Hematopoietic multipotent progenitor cell (in vitro differentiated cells): ENCODE measurements around the gene PREX1. TPM values are rescaled to one million over a fixed set of nuclear protein-coding genes. Genes with fewer than 3 reads are reported as not detected.

ENCODE experiments used
- DNase-seq, 3 donors: peaks; one replicate each; pipeline ENCODE4 v3.0.0-alpha.2; 2011 to 2015; ENCODE audit warnings: low read depth in 2 of 3, low spot score in 2 of 3
- total RNA-seq: library from RNA; depleted of rRNA; stranded (reverse); fragments of >200 nt; gene quantifications from one replicate; pipeline ENCODE4 v1.2.3, GENCODE V29; 2012

PREX1 gene
- total RNA-seq, 1 donor = 92.6 TPM

GRCh38 chr20:48722737-48723191, 105.0 kb downstream of the PREX1 start:
- peak in 2 of 3 donors; percentile 56 to 75 for DNase-seq

DNA sequence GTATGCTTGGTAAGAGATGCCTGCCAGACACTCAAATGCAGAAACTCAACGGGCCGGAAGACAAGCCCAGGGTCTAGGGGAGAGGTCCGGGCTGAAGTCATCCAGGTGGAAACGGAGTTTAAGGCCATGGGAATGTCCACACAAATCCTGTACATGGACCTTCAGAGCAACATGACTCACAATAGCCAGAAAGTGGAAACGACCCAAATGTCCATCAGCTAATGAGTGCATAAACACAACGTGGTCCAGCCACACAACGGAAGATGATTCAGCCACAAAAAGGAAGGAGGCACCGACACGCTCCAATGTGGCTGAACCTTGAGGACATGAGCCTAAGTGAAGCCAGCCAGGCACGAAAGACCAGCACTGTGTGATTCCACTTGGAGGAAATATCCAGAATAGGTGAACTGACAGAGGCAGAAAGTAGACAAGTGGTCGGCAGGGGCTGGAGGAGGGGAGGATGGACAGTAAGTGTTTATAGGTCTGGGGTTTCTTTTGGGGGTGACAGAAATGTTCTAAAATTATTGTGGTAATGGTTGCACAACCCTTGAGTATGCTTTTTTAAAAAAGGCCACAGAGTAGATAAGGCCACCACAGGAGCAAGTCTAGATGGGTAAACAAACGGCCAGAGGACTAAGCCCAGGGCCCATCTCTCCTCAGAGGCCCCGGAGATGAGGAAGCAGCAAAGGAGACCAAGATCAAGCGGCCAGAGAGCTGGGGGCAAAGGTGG, 105.6 kb downstream of the PREX1 start:
- DNase-seq = peak in 2 of 3 donors; percentile 48 to 56

- no peak for DNase-seq
These were observed 106.3 kb downstream of the PREX1 start for GRCh38 chr20:48721324-48722001.

- DNase-seq = no peak
These were observed 107.4 kb downstream of the PREX1 start for GRCh38 chr20:48720256-48720985.

- DNase-seq = no peak
These were observed 108.1 kb downstream of the PREX1 start for GRCh38 chr20:48719598-48720255.

- DNase-seq = peak in 1 of 3 donors; percentile 58
These were observed 108.8 kb downstream of the PREX1 start for GRCh38 chr20:48718786-48719578.

- DNase-seq = no peak
These were observed 110.0 kb downstream of the PREX1 start for GRCh38 chr20:48717680-48718223.

DNA sequence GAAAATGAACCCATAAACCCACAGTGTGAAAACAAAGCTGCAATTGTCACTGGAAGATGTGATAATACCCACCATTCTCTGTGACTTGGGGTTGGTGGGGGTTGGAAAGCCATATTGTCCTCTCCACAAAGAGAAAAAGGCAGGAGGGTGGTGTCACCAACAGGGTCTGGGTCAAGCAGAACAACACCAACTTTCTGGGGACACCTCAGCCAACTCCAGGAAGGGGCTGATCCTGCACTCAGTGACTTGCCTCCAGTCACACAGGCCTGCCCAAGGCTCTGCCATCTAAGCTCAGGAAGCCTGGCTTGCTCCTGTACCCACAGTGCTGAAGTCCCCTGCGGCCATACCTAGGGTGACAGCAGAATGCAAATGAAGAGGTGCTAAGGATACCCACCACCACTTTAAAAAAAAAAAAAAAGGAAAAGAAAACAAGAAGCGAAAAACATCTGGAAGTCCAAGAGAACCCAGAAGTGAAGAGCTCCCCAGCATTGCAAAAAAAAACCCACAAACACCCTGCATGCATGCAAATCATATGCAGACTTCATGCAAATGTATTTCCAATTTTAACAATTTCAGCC, 110.6 kb downstream of the PREX1 start:
- DNase-seq = no peak

- no peak for DNase-seq
These were observed 111.3 kb downstream of the PREX1 start for GRCh38 chr20:48716541-48716940.

- DNase-seq = no peak
These were observed 111.7 kb downstream of the PREX1 start for GRCh38 chr20:48716086-48716485.

DNA sequence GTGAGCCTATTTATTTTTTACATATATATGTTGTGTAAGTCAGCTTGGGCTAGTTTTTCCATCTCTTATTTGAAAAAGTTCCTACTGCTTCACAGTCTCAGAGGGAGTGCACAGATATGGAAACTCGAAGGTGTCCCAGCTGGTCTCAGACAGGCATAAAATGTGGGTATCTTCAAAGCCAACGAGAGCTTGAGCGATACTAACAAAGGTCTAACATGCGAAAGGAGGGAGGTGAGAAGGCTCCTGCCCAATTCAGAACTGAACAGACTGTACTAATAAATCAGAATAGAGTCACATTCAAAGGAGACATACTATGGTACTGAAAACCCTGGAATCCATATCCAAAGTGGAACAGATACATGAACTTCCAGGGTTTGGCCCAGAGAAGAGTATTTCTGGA, 113.0 kb downstream of the PREX1 start:
- DNase-seq = no peak

GRCh38 chr20:48711696-48712464, 115.9 kb downstream of the PREX1 start:
- no peak for DNase-seq

DNA sequence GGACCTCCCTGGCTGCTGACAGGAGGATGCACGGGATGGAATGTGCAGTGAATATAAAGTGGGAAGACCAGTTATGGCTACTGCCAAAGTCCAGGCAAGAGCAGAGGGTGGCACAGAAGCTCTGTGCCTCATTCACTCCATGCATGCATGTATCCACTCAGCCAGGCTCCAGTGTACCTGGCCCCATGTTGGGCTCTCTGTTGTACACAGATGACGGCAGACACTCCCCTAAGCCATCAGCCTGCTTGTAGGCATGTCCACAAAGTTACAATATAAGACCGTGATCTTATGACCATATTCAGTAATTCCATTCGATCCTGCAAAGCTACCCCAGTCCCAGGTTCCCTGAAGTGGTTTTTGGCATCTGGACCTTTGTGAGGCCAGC, 116.8 kb downstream of the PREX1 start:
- no peak for DNase-seq

- DNase-seq = no peak
These were observed 117.3 kb downstream of the PREX1 start for GRCh38 chr20:48710341-48711043.

DNA sequence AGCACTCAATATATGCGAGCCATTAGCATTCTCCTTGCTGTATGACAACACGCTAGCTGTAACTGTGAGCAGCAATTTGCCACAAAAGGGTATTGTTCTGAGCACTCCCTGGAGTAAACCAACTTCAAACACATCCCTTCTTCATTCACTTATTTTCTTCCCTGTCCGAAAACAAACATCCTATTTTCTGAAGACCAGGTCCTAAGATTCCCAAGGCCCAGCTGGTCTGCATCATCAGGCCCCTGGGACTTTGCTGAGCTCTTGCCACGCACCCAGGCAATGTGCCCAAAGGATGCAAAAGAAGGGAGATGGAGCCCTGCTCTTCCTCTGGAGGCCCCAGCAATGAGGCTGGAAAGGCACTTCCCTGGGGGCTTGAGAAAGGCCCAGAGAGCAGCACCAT, 118.1 kb downstream of the PREX1 start:
- DNase-seq = no peak

- no peak for DNase-seq
These were observed 118.6 kb downstream of the PREX1 start for GRCh38 chr20:48709058-48709691.

DNA sequence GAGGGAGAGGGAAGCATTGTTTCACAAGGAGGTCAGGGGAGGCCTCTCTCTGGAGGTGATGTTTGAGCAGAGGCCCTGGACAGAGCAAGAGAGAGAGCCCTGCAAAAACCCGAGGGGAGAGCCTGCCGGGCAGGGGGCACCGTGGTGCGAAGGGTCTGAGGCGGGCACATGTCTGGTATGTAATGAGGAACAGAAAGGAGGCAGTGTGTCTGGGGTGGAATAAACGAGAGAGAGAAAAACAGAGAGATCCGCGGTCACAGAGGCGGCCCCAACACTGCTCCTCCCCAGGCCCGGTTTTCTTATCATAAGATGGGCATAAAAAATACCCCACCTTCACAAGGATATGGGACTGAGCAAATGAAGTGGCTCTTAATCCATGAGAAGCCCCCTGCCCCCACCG, 119.2 kb downstream of the PREX1 start:
- no peak for DNase-seq

- no peak for DNase-seq
These were observed 119.7 kb downstream of the PREX1 start for GRCh38 chr20:48708116-48708515.
